BJ (cell line): Measurements from ENCODE around the gene PFKM. TPM values are rescaled to one million over a fixed set of nuclear protein-coding genes. Genes with fewer than 3 reads are reported as not detected.

Experiments
- polyA plus RNA-seq: library from polyadenylated mRNA; depleted of rRNA; stranded (reverse); fragments of >200 nt; gene quantifications from 2 replicates; pipeline ENCODE4 v1.2.3, GENCODE V29; 2011; rRNA removed
- small RNA-seq: library from RNA; depleted of rRNA; stranded (forward); fragments of <200 nt; gene quantifications from one replicate; pipeline ENCODE3, GENCODE V24; 2012; ENCODE audit warnings: low replicate concordance, low read depth; ENCODE audit not compliant: insufficient read length

PFKM gene
- polyA plus RNA-seq, 1 experiment = 45.9 TPM

Small RNAs within 50 kb of the gene (small RNA-seq; reads per million reads assigned to genes)
- gene MIR6505 = 0.63 reads per million
- not detected for gene RNU6-1203P

Other genes with a start within 250 kb of the PFKM start
- 23.3 and 40.5 TPM in 2 replicates for gene VDR, start 214.4 kb upstream of the PFKM start, polyA plus RNA-seq
- gene TMEM106C, start 155.8 kb upstream of the PFKM start, polyA plus RNA-seq = 188 and 217 TPM in 2 replicates
- not detected in 2 replicates for gene COL2A1, start 114.9 kb upstream of the PFKM start, polyA plus RNA-seq
- gene SENP1, start 13.3 kb upstream of the PFKM start, polyA plus RNA-seq = 10.3 and 20.0 TPM in 2 replicates
- 31.1 and 34.4 TPM in 2 replicates for gene ASB8, start 38.2 kb downstream of the PFKM start, polyA plus RNA-seq
- gene CCDC184, start 64.3 kb downstream of the PFKM start, polyA plus RNA-seq = 0.38 and 0.45 TPM in 2 replicates
- not detected in 2 replicates for gene OR10AD1, start 83.9 kb downstream of the PFKM start, polyA plus RNA-seq
- gene ZNF641, start 231.6 kb downstream of the PFKM start, polyA plus RNA-seq = 7.5 and 7.6 TPM in 2 replicates